Measurements from ENCODE around the gene KRTAP4-7. TPM values are rescaled to one million over a fixed set of nuclear protein-coding genes. Genes with fewer than 3 reads are reported as not detected.
"Not testable (repeated sequence)": the region's sequence is repeated elsewhere in the genome, so short reads cannot be mapped to it uniquely, and the experiment has no call there.

Gene KRTAP4-7
- total and polyA plus RNA-seq, 2 experiments from 2014 or later: not detected

DNA sequence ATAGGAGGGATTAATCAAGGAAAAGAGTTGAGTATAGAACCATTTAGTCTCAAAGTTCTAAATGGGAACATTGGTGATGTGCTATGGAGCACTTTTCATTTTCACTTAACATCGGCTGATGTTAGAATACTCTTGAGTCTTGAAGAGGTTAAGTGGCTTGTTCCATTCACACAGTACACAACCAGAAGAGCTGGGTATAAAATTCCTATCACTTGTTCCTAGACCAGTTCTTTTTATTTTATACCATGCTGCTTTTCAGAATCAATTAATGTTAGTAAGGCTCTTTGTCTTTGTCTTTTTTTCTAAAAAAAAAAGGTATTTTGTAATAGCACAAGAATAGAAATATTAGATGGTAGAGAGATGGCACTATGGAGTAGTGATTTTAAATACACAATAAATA is 41.0 kb upstream of the KRTAP4-7 start:
- TF ChIP-seq EZH2 (IDR thresholded peaks at IDR 0.05; ENCODE audit: insufficient read depth, poor library complexity, severe bottlenecking) (no peak), EZH2phosphoT487 (IDR thresholded peaks at IDR 0.05; ENCODE audit: insufficient read depth, low read depth) (no peak)
- no peak overlapping the region for H3K4me2 ChIP-seq (ENCODE audit: unreplicated experiment)
- H2AFZ ChIP-seq: no peak overlapping the region
- H3K27me3 ChIP-seq (replicated peaks; ENCODE audit: insufficient read depth): no peaks in the 10 kb centered on the region
- no peak for DNase-seq
- H3K9me3 ChIP-seq (ENCODE audit: low read depth): no peaks in the 10 kb centered on the region
- H3K36me3 ChIP-seq (ENCODE audit: low read depth): no peaks in the 10 kb centered on the region
- H3K27ac ChIP-seq: no peak overlapping the region
- WGBS, 2 experiments (ENCODE audit: low coverage in 1 of 2, low lambda C conversion rate in 2 of 2, missing lambda C conversion rate in 2 of 2): 97% methylated on average over 1 of the region's 1 CpG
- no peaks in the 10 kb centered on the region for H3K79me2 ChIP-seq (ENCODE audit: insufficient read depth)
- peaks cover 28% of the 10 kb centered on the region for H3K4me1 ChIP-seq (ENCODE audit: insufficient read depth)
- no peak overlapping the region for H3K9ac ChIP-seq
- H3F3A ChIP-seq (ENCODE audit: insufficient read depth): peaks cover 10% of the 10 kb centered on the region
- H4K20me1 ChIP-seq (ENCODE audit: insufficient read depth): no peaks in the 10 kb centered on the region
- H3K4me3 ChIP-seq: no peak overlapping the region
- in situ Hi-C loops (cut with MboI): no loop called here
- no peaks in the 10 kb centered on the region for H3K9me2 ChIP-seq (ENCODE audit: insufficient read depth)

DNA sequence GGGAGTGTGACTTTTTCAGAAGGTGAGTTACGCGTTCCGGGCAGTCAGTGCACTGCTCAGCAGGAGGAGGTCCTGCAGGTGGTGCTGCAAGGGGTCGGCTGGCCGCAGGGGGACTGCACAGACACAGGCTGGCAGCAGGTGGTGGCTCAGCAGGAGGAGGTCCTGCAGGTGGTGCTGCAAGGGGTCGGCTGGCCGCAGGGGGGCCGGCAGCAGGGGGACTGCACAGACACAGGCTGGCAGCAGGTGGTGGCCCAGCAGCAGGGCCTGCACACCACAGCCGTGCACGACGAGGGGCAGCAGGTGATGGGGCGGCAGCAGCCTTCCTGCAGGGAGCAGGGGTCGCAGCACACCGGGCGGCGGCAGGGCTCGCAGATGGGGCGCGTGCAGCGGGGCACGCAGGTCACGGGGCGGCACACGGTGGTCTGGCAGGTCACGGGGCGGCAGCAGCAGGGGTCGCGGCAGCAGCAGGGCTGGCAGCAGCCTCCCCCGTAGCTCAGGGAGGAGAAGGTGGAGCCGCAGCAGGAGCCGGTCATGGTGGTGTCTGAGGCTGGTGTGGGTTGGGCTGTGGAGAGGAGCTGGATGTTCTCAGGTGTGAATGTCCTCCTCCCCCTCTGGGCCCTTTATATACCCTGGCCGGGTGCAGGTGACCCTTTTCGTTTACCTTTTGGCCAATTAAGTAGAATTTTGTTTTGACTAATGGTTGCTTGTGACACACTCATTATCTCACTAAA is 37.0 kb upstream of the KRTAP4-7 start, which contains the start of gene KRTAP2-1:
TSS of gene KRTAP2-1 (minus strand) at position 582 of the 731 bp plus-strand sequence. CDS start at position 533, 49 bp downstream.
- H3K36me3 ChIP-seq (ENCODE audit: low read depth); H3K9ac ChIP-seq; H3K4me3 ChIP-seq; H3K9me2 ChIP-seq (ENCODE audit: insufficient read depth); H4K20me1 ChIP-seq (ENCODE audit: insufficient read depth); DNase-seq; H3K9me3 ChIP-seq (ENCODE audit: low read depth); H3K79me2 ChIP-seq (ENCODE audit: insufficient read depth); in situ Hi-C loops (cut with MboI); H3K27me3 ChIP-seq (replicated peaks; ENCODE audit: insufficient read depth); H2AFZ ChIP-seq: not testable (repeated sequence)
- Histone ChIP-seq H3K27ac (peak within 1 kb of the TSS; percentile 84), H3F3A (ENCODE audit: insufficient read depth) (peaks cover 23% of the 10 kb centered on the region), H3K4me2 (ENCODE audit: unreplicated experiment) (peak within 1 kb of the TSS; percentile 61), H3K4me1 (ENCODE audit: insufficient read depth) (peaks cover 20% of the 10 kb centered on the region)
- WGBS, 2 experiments (ENCODE audit: low coverage in 1 of 2, low lambda C conversion rate in 2 of 2, missing lambda C conversion rate in 2 of 2): 88 to 92% methylated on average over 8 to 10 of the region's 33 CpGs

DNA sequence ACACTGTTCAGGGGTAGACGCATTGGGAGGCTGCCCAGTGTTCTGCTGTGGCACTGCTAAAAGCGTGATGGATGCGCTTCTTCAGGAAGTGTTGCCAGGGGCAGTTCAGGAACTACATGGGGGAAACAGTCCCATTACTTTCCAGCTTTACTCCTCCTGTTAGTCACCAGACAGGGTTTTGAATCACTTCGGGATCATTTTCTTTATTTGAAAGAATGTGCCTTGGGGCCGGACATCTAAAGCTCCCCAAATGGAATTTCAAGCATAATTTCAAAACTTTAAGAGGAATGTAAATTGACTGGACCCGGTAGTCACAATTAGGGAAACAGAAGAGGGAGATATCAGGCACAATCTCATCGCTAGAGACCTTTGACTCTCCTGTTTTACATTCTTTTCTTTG is 35.5 kb upstream of the KRTAP4-7 start:
- TF ChIP-seq EZH2 (IDR thresholded peaks at IDR 0.05; ENCODE audit: insufficient read depth, poor library complexity, severe bottlenecking): no peak
- TF ChIP-seq EZH2phosphoT487 (IDR thresholded peaks at IDR 0.05; ENCODE audit: insufficient read depth, low read depth): no peak
- Histone ChIP-seq H3K27ac (peak overlapping the region; percentile 84), H3K79me2 (ENCODE audit: insufficient read depth) (no peaks in the 10 kb centered on the region), H3K9ac (peak overlapping the region; percentile 39), H3K9me2 (ENCODE audit: insufficient read depth) (no peaks in the 10 kb centered on the region), H3K27me3 (replicated peaks; ENCODE audit: insufficient read depth) (no peaks in the 10 kb centered on the region), H4K20me1 (ENCODE audit: insufficient read depth) (no peaks in the 10 kb centered on the region), H2AFZ (peak overlapping the region; percentile 6; the same call in 1 of the 2 replicates), H3F3A (ENCODE audit: insufficient read depth) (peaks cover 35% of the 10 kb centered on the region), H3K36me3 (ENCODE audit: low read depth) (peaks cover 3% of the 10 kb centered on the region; the same call in 1 of the 2 replicates), H3K4me3 (no peak overlapping the region), H3K4me2 (ENCODE audit: unreplicated experiment) (peak overlapping the region; percentile 61), H3K9me3 (ENCODE audit: low read depth) (no peaks in the 10 kb centered on the region), H3K4me1 (ENCODE audit: insufficient read depth) (peaks cover 28% of the 10 kb centered on the region)
- in situ Hi-C loops (cut with MboI): no loop called here
- 36 to 46% methylated on average over 7 of the region's 7 CpGs for WGBS, 2 experiments (ENCODE audit: low coverage in 1 of 2, low lambda C conversion rate in 2 of 2, missing lambda C conversion rate in 2 of 2)
- DNase-seq: peak; percentile 76

DNA sequence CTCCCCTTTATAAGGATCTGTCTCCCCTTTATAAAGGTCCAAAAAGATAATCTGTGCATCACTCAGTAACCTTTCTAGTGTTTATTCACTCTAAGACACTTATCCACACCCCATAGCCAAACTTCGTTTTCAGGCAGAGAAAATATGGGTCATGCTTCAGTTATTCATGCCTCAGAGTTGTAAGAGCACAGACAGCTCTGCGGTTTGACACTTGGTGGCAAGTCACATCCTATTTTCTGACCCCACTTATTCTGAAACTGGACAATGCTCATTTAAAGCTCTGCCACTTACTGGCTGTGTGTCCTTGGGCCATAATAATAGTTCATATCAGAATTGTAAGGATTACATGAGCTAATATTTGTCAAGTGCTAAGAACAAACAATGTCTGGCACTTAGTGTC is 34.8 kb upstream of the KRTAP4-7 start:
- peak overlapping the region; percentile 84 for H3K27ac ChIP-seq
- H4K20me1 ChIP-seq (ENCODE audit: insufficient read depth): no peaks in the 10 kb centered on the region
- H3K79me2 ChIP-seq (ENCODE audit: insufficient read depth): no peaks in the 10 kb centered on the region
- H3K9me3 ChIP-seq (ENCODE audit: low read depth): no peaks in the 10 kb centered on the region
- no peaks in the 10 kb centered on the region for H3K9me2 ChIP-seq (ENCODE audit: insufficient read depth)
- peak overlapping the region; percentile 61 for H3K4me2 ChIP-seq (ENCODE audit: unreplicated experiment)
- 4 to 9% methylated on average over 2 of the region's 2 CpGs for WGBS, 2 experiments (ENCODE audit: low coverage in 1 of 2, low lambda C conversion rate in 2 of 2, missing lambda C conversion rate in 2 of 2)
- H3K4me3 ChIP-seq: no peak overlapping the region
- H3K27me3 ChIP-seq (replicated peaks; ENCODE audit: insufficient read depth): no peaks in the 10 kb centered on the region
- TF ChIP-seq EZH2phosphoT487 (IDR thresholded peaks at IDR 0.05; ENCODE audit: insufficient read depth, low read depth): 0 out of 2 replicates have a peak, but pooled peaks have one; percentile 57
- no peak for TF ChIP-seq EZH2 (IDR thresholded peaks at IDR 0.05; ENCODE audit: insufficient read depth, poor library complexity, severe bottlenecking)
- peak; percentile 86 for DNase-seq
- H3K36me3 ChIP-seq (ENCODE audit: low read depth): peaks cover 6% of the 10 kb centered on the region; the same call in 1 of the 2 replicates
- peaks cover 39% of the 10 kb centered on the region for H3F3A ChIP-seq (ENCODE audit: insufficient read depth)
- H2AFZ ChIP-seq: 0 out of 2 replicates have a peak overlapping the region, but pooled peaks have one; percentile 6
- peaks cover 28% of the 10 kb centered on the region for H3K4me1 ChIP-seq (ENCODE audit: insufficient read depth)
- in situ Hi-C loops (cut with MboI): no loop called here
- H3K9ac ChIP-seq: peak overlapping the region; percentile 39
